B cell (primary cell): ENCODE results near the gene KATNB1. TPM values are rescaled to one million over a fixed set of nuclear protein-coding genes. Genes with fewer than 3 reads are reported as not detected.

Experiments
- ATAC-seq: fragments of 200-7000 bp; cut with Tn5 transposase; one replicate; pipeline ENCODE4 v1.10.0; 2021; ENCODE audit warnings: low read depth, mild to moderate bottlenecking, moderate number of reproducible peaks, moderate library complexity
- CTCF ChIA-PET: fragments of 350-600 bp; sonication (Branson Sonifier 250); formaldehyde crosslinking; loops from one replicate; lab custom pipeline; 2021; ENCODE audit warnings: antibody characterized with exemption, inconsistent platforms; lab: Charles Lee
- POLR2A ChIA-PET: fragments of 350-600 bp; sonication (Branson Sonifier 250); formaldehyde crosslinking; loops from one replicate; lab custom pipeline; 2021; ENCODE audit warnings: antibody characterized with exemption; lab: Charles Lee
- DNase-seq: peaks from one replicate; pipeline ENCODE4 v3.0.0; 2013
- H2AFZ ChIP-seq: 2 replicates; pipeline ENCODE4 v1.6.1; 2012; ENCODE audit warnings: mild to moderate bottlenecking, low read depth, low read length; ENCODE audit not compliant: insufficient read depth, poor library complexity, severe bottlenecking
- H3K27ac ChIP-seq, 2 donors: 1 replicate in 1 of 2; 2 replicates in 1 of 2; pipeline ENCODE4 v1.5.1; 2012 to 2013; ENCODE audit warnings: low read length in 2 of 2, mild to moderate bottlenecking in 2 of 2, moderate library complexity in 1 of 2
- H3K27me3 ChIP-seq, 4 experiments: fragments of 200-600 bp in 1 of 4; sonication (generic) in 1 of 4; replicated peaks in 1 of 4; 1 replicate in 2 of 4; 2 replicates in 2 of 4; pipeline versions ENCODE4 v1.6.1 to v1.7.0; 2013 to 2016; ENCODE audit warnings: low read length in 3 of 4, mild to moderate bottlenecking in 2 of 4, mixed read lengths in 1 of 4, moderate library complexity in 1 of 4; ENCODE audit not compliant: insufficient read depth in 4 of 4, control insufficient read depth in 3 of 4; ENCODE audit errors: control extremely low read depth in 1 of 4
- H3K36me3 ChIP-seq, 2 experiments: replicated peaks in 1 of 2; 1 replicate in 1 of 2; 2 replicates in 1 of 2; pipeline versions ENCODE4 v1.6.1 to v1.7.1; 2013; ENCODE audit warnings: low read length in 1 of 2; ENCODE audit not compliant: insufficient read depth in 2 of 2, control insufficient read depth in 1 of 2; ENCODE audit errors: control extremely low read depth in 1 of 2, extremely low read depth in 1 of 2
- H3K4me1 ChIP-seq, 2 donors: fragments of 200-600 bp in 1 of 2; sonication (generic) in 1 of 2; 1 replicate in 1 of 2; 2 replicates in 1 of 2; pipeline versions ENCODE4 v1.5.1 to v1.6.1; 2013 to 2017; ENCODE audit warnings: low read length in 2 of 2; ENCODE audit not compliant: control insufficient read depth in 2 of 2, insufficient read depth in 2 of 2
- H3K4me2 ChIP-seq: replicated peaks from 2 replicates; pipeline ENCODE3; 2012; ENCODE audit warnings: mild to moderate bottlenecking, low read depth, low read length; ENCODE audit not compliant: poor library complexity, severe bottlenecking
- H3K4me3 ChIP-seq, 5 experiments: fragments of 200-600 bp in 1 of 5; sonication (generic) in 1 of 5; 1 replicate in 3 of 5; 2 replicates in 2 of 5; pipeline versions ENCODE4 v1.5.1 to v1.7.0; 2011 to 2016; ENCODE audit warnings: low read length in 4 of 5, mild to moderate bottlenecking in 4 of 5, low read depth in 2 of 5, control low read depth in 1 of 5, moderate library complexity in 1 of 5; ENCODE audit not compliant: insufficient read depth in 1 of 5; ENCODE audit errors: control extremely low read depth in 1 of 5, extremely low read depth in 1 of 5
- H3K79me2 ChIP-seq: fragments of 200-600 bp; sonication (generic); one replicate; pipeline ENCODE4 v1.6.0; 2016; ENCODE audit warnings: low read length; ENCODE audit not compliant: control insufficient read depth, insufficient read depth
- H3K9ac ChIP-seq: fragments of 200-600 bp; sonication (generic); 2 replicates; pipeline ENCODE4 v1.6.1; 2017; ENCODE audit warnings: mild to moderate bottlenecking, low read length, moderate library complexity
- H3K9me3 ChIP-seq, 3 donors: one replicate each; pipeline versions ENCODE4 v1.6.1 to v1.7.1; 2013; ENCODE audit warnings: low read length in 2 of 3; ENCODE audit not compliant: control insufficient read depth in 2 of 3, insufficient read depth in 1 of 3; ENCODE audit errors: control extremely low read depth in 1 of 3
- H4K20me1 ChIP-seq: 2 replicates; pipeline ENCODE4 v1.6.0; 2012; ENCODE audit warnings: mild to moderate bottlenecking, low read length; ENCODE audit not compliant: insufficient read depth, control insufficient read depth, poor library complexity, severe bottlenecking
- H3K27ac Mint-ChIP-seq: one replicate; pipeline ENCODE4 v1.8.0; 2021; ENCODE audit warnings: mixed read lengths
- H3K27me3 Mint-ChIP-seq: one replicate; pipeline ENCODE4 v1.8.0; 2021; ENCODE audit warnings: mixed read lengths
- H3K4me1 Mint-ChIP-seq: one replicate; pipeline ENCODE4 v1.8.0; 2021; ENCODE audit warnings: mixed read lengths
- H3K4me3 Mint-ChIP-seq: one replicate; pipeline ENCODE4 v1.8.0; 2021; ENCODE audit warnings: mixed read lengths
- H3K9me3 Mint-ChIP-seq: one replicate; pipeline ENCODE4 v1.8.0; 2022; ENCODE audit warnings: mixed read lengths; ENCODE audit not compliant: insufficient read depth
- CTCF ChIP-seq: fragments of 200-600 bp; IDR thresholded peaks from one replicate; pipeline ENCODE4 v1.8.0; 2022; ENCODE audit warnings: antibody characterized with exemption, mild to moderate bottlenecking
- EZH2 ChIP-seq: IDR thresholded peaks from 2 replicates; pipeline ENCODE4 v1.6.1; 2012; ENCODE audit warnings: borderline replicate concordance, low read depth, mild to moderate bottlenecking, moderate library complexity, low read length; ENCODE audit not compliant: insufficient read depth, poor library complexity, severe bottlenecking
- WGBS: methylation state at CpG from one replicate; pipeline ENCODE4 v1.1.5; 2013; ENCODE audit warnings: missing lambda C conversion rate; ENCODE audit not compliant: insufficient coverage; 5-methylcytosine and 5-hydroxymethylcytosine counted together
- intact Hi-C: fragments of 100-400 bp; cut with micrococcal nuclease; formaldehyde crosslinking; loops from one replicate; pipeline ENCODE4 v1.10.0; 2022
- polyA plus RNA-seq: library from polyadenylated mRNA; depleted of rRNA; stranded (reverse); fragments of >200 nt; gene quantifications from 2 replicates; pipeline ENCODE4 v1.2.3, GENCODE V29; 2012
- total RNA-seq, 2 donors: library from RNA; stranded (reverse); fragments of 120-200 nt in 1 of 2; gene quantifications; 1 replicate in 1 of 2; 2 replicates in 1 of 2; pipeline versions ENCODE4 v1.2.3 to v1.2.4, GENCODE V29; 2013 to 2022

KATNB1 gene
- total and polyA plus RNA-seq, 2 donors (not counting 1 experiment from before 2014, with no cell fraction given) = 20.3 to 29.0 TPM

GRCh38 chr16:57732714-57733113 is 2.9 kb upstream of the KATNB1 start:
- Histone ChIP-seq H3K36me3 (no peaks in the 10 kb centered on the region), H3K9ac (no peak overlapping the region), H2AFZ (no peak overlapping the region), H3K79me2 (no peaks in the 10 kb centered on the region), H3K4me3 (no peak overlapping the region), H3K4me2 (no peak overlapping the region), H3K4me1 (peaks cover 15 to 19% of the 10 kb centered on the region in 2 donors), H3K9me3 (peaks cover 0 to 4% (median 0%) of the 10 kb centered on the region in 3 donors), H3K27me3 (no peaks in the 10 kb centered on the region), H4K20me1 (no peaks in the 10 kb centered on the region), H3K27ac (no peak overlapping the region)
- Mint-ChIP-seq H3K4me3 (peak overlapping the region; percentile 71), H3K27me3 (no peaks in the 10 kb centered on the region), H3K4me1 (peaks cover 34% of the 10 kb centered on the region), H3K9me3 (no peaks in the 10 kb centered on the region), H3K27ac (no peak overlapping the region)
- WGBS = no CpG with 5 or more reads among the region's 2 CpGs
- intact Hi-C loops = no loop called here
- CTCF ChIA-PET = no interaction called here
- TF ChIP-seq EZH2 (no peak), CTCF (no peak)
- POLR2A ChIA-PET = no interaction called here
- DNase-seq = no peak
- no peak for ATAC-seq

GRCh38 chr16:57734308-57734924 is 1.2 kb upstream of the KATNB1 start:
- H3K27ac Mint-ChIP-seq = peak overlapping the region; percentile 89
- Histone ChIP-seq H2AFZ (peak overlapping the region; percentile 97), H3K4me3 (peak overlapping the region; percentile 65 to 98 (median 86)), H3K4me2 (peak overlapping the region; percentile 97), H4K20me1 (no peaks in the 10 kb centered on the region), H3K4me1 (peaks cover 15 to 19% of the 10 kb centered on the region in 2 donors), H3K27ac (peak overlapping the region; percentile 37 to 78), H3K36me3 (no peaks in the 10 kb centered on the region), H3K79me2 (no peaks in the 10 kb centered on the region), H3K9ac (peak overlapping the region; percentile 97), H3K27me3 (no peaks in the 10 kb centered on the region), H3K9me3 (no peaks in the 10 kb centered on the region)
- intact Hi-C loops = loop anchor here (2.0 kb wide), 2 partner anchors 198 to 780 kb away; partner anchors contain the start of genes CCDC102A and SETD6
- POLR2A ChIA-PET = no interaction called here
- H3K9me3 Mint-ChIP-seq = no peaks in the 10 kb centered on the region
- DNase-seq (no peak), ATAC-seq (no peak)
- WGBS = 47% methylated on average over 18 of the region's 20 CpGs
- H3K4me1 Mint-ChIP-seq = peaks cover 34% of the 10 kb centered on the region
- H3K4me3 Mint-ChIP-seq = peak overlapping the region; percentile 93
- no peaks in the 10 kb centered on the region for H3K27me3 Mint-ChIP-seq
- TF ChIP-seq CTCF (no peak), EZH2 (no peak)
- CTCF ChIA-PET = interaction anchor here (1.7 kb wide), 1 partner anchor 158 kb away, joined by 5 read pairs; no protein-coding TSS in a partner anchor
